Motor neuron (in vitro differentiated cells): ENCODE results near the gene PIAS1. TPM values are rescaled to one million over a fixed set of nuclear protein-coding genes. Genes with fewer than 3 reads are reported as not detected.
A peak's percentile ranks its signal among the peaks of the same experiment; 100 is the strongest.

ENCODE experiments used
- ATAC-seq, 8 experiments: fragments of 200-7000 bp; cut with Tn5 transposase; replicated peaks in 6 of 8; 2 replicates each; pipeline ENCODE4 v1.8.0; 2021; ENCODE audit warnings: mild to moderate bottlenecking in 8 of 8, moderate library complexity in 8 of 8
- H3K27ac ChIP-seq, 2 donors: fragments of 250-450 bp; sonication (Bioruptor Pico); 2 replicates each; pipeline ENCODE4 v1.9.0; 2021; ENCODE audit warnings: antibody characterized with exemption in 2 of 2, mild to moderate bottlenecking in 2 of 2, moderate library complexity in 1 of 2
- H3K4me1 ChIP-seq, 2 donors: fragments of 250-450 bp; sonication (Bioruptor Pico); replicated peaks in 1 of 2; 2 replicates each; pipeline ENCODE4 v1.6.1; 2021; ENCODE audit warnings: antibody characterized with exemption in 2 of 2, mild to moderate bottlenecking in 2 of 2, moderate library complexity in 1 of 2
- H3K4me3 ChIP-seq, 5 donors: fragments of 250-450 bp; sonication (Bioruptor Pico); 2 replicates each; pipeline ENCODE4 v1.9.0; 2021; ENCODE audit warnings: antibody characterized with exemption in 5 of 5, mild to moderate bottlenecking in 5 of 5, moderate library complexity in 4 of 5
- WGBS, 10 experiments: fragments of 450-650 bp; shearing (Covaris generic); methylation state at CpG; one replicate each; pipeline ENCODE4 v1.0.0; 2022; 5-methylcytosine and 5-hydroxymethylcytosine counted together
- in situ Hi-C, 9 experiments: fragments of 400-800 bp; cut with MboI; loops; one replicate each; pipeline ENCODE4 v1.15.0; 2021; ENCODE audit warnings: low sequenced_read_pairs in 9 of 9, low pct_unique_long_range_greater_than_20kb in 2 of 9; ENCODE audit not compliant: unreplicated experiment in 9 of 9
- total RNA-seq, 8 experiments: library from RNA; unstranded; fragments of 300-600 nt; gene quantifications; 2 replicates each; pipeline versions ENCODE4 v1.2.3 to v1.2.4, GENCODE V29; 2022

Gene PIAS1
- total RNA-seq, 8 experiments from 2014 or later, result 20.5 to 47.4 (median 31.3) TPM

- no peaks in the 10 kb centered on the region for H3K4me1 ChIP-seq
- WGBS, 10 experiments, result 50 to 100% (median 88%) methylated on average over 1 to 6 of the region's 8 CpGs; no CpG with 5 or more reads in 2 of the 10 experiments
- H3K4me3 ChIP-seq, result no peak overlapping the region
- H3K27ac ChIP-seq, result no peak overlapping the region
- in situ Hi-C loops, result no loop called here
- no peak for ATAC-seq
These were observed 30.6 kb upstream of the PIAS1 start for GRCh38 chr15:68023307-68024101.

- Histone ChIP-seq H3K4me1 (no peaks in the 10 kb centered on the region), H3K4me3 (no peak overlapping the region), H3K27ac (no peak overlapping the region)
- ATAC-seq, result peak in 1 of 8 experiments; percentile 29
- in situ Hi-C loops, result loop anchor here in 2 of 9 experiments (25.0 kb wide), 2 partner anchors 89 to 164 kb away; no protein-coding TSS in a partner anchor
- WGBS, 10 experiments, result 25 to 100% (median 89%) methylated on average over 1 to 5 of the region's 6 CpGs; no CpG with 5 or more reads in 1 of the 10 experiments
These were observed 28.2 kb upstream of the PIAS1 start for GRCh38 chr15:68025835-68026424.

- in situ Hi-C loops, result loop anchor here in 2 of 9 experiments (25.0 kb wide), 2 partner anchors 90 to 165 kb away; no protein-coding TSS in a partner anchor
- Histone ChIP-seq H3K4me1 (no peaks in the 10 kb centered on the region), H3K27ac (no peak overlapping the region), H3K4me3 (no peak overlapping the region)
- no peak for ATAC-seq
- WGBS, 10 experiments, result 0 to 86% (median 50%) methylated on average over 1 to 7 of the region's 9 CpGs; no CpG with 5 or more reads in 2 of the 10 experiments
These were observed 26.7 kb upstream of the PIAS1 start for GRCh38 chr15:68027388-68027787.

- no peak overlapping the region for H3K4me3 ChIP-seq
- ATAC-seq, result peak in 5 of 8 experiments; percentile 31 to 92 (median 42)
- H3K4me1 ChIP-seq, result no peaks in the 10 kb centered on the region
- in situ Hi-C loops, result loop anchor here in 2 of 9 experiments (25.0 kb wide), 2 partner anchors 91 to 166 kb away; no protein-coding TSS in a partner anchor
- no peak overlapping the region for H3K27ac ChIP-seq
- WGBS, 10 experiments, result 60 to 87% (median 76%) methylated on average over 1 to 6 of the region's 7 CpGs; no CpG with 5 or more reads in 1 of the 10 experiments
These were observed 25.8 kb upstream of the PIAS1 start for GRCh38 chr15:68028137-68028887.

- Histone ChIP-seq H3K4me3 (no peak overlapping the region), H3K4me1 (no peaks in the 10 kb centered on the region), H3K27ac (no peak overlapping the region)
- 57 to 100% (median 94%) methylated on average over 1 to 5 of the region's 5 CpGs; no CpG with 5 or more reads in 2 of the 10 experiments for WGBS, 10 experiments
- in situ Hi-C loops, result loop anchor here in 2 of 9 experiments (25.0 kb wide), 2 partner anchors 92 to 167 kb away; no protein-coding TSS in a partner anchor
- no peak for ATAC-seq
These were observed 25.3 kb upstream of the PIAS1 start for GRCh38 chr15:68028888-68029207.

GRCh38 chr15:68029959-68030358 is 24.2 kb upstream of the PIAS1 start:
- no peak overlapping the region for H3K4me3 ChIP-seq
- no peak overlapping the region for H3K27ac ChIP-seq
- in situ Hi-C loops, result loop anchor here in 2 of 9 experiments (25.0 kb wide), 2 partner anchors 93 to 168 kb away; no protein-coding TSS in a partner anchor
- ATAC-seq, result no peak
- no peaks in the 10 kb centered on the region for H3K4me1 ChIP-seq

- Histone ChIP-seq H3K4me1 (no peaks in the 10 kb centered on the region), H3K27ac (no peak overlapping the region), H3K4me3 (no peak overlapping the region)
- 25 to 100% (median 86%) methylated on average over 1 to 2 of the region's 2 CpGs; no CpG with 5 or more reads in 1 of the 10 experiments for WGBS, 10 experiments
- in situ Hi-C loops, result loop anchor here in 2 of 9 experiments (25.0 kb wide), 2 partner anchors 94 to 169 kb away; no protein-coding TSS in a partner anchor
- no peak for ATAC-seq
These were observed 22.7 kb upstream of the PIAS1 start for GRCh38 chr15:68031404-68031803.

- ATAC-seq, result peak in 2 of 8 experiments; percentile 50 to 57
- no peak overlapping the region for H3K27ac ChIP-seq
- H3K4me1 ChIP-seq, result no peaks in the 10 kb centered on the region
- H3K4me3 ChIP-seq, result no peak overlapping the region
- WGBS, 10 experiments, result 0 to 100% (median 75%) methylated on average over 1 of the region's 1 CpG; no CpG with 5 or more reads in 4 of the 10 experiments
- in situ Hi-C loops, result loop anchor here in 2 of 9 experiments (25.0 kb wide), 2 partner anchors 95 to 170 kb away; no protein-coding TSS in a partner anchor
These were observed 21.4 kb upstream of the PIAS1 start for GRCh38 chr15:68032672-68033071.

- in situ Hi-C loops, result loop anchor here in 2 of 9 experiments (25.0 kb wide), 2 partner anchors 97 to 172 kb away; no protein-coding TSS in a partner anchor
- Histone ChIP-seq H3K4me1 (no peaks in the 10 kb centered on the region), H3K4me3 (no peak overlapping the region), H3K27ac (no peak overlapping the region)
- 31 to 100% (median 98%) methylated on average over 1 to 3 of the region's 3 CpGs for WGBS, 10 experiments
- no peak for ATAC-seq
These were observed 20.0 kb upstream of the PIAS1 start for GRCh38 chr15:68034081-68034480.

GRCh38 chr15:68034719-68035293 is 19.3 kb upstream of the PIAS1 start:
- ATAC-seq, result no peak
- 50 to 100% (median 91%) methylated on average over 1 of the region's 1 CpG; no CpG with 5 or more reads in 1 of the 10 experiments for WGBS, 10 experiments
- in situ Hi-C loops, result loop anchor here in 2 of 9 experiments (25.0 kb wide), 2 partner anchors 98 to 173 kb away; no protein-coding TSS in a partner anchor
- no peaks in the 10 kb centered on the region for H3K4me1 ChIP-seq
- H3K4me3 ChIP-seq, result no peak overlapping the region
- H3K27ac ChIP-seq, result no peak overlapping the region

GRCh38 chr15:68038246-68038645 is 15.9 kb upstream of the PIAS1 start:
- in situ Hi-C loops, result loop anchor here in 2 of 9 experiments (25.0 kb wide), 2 partner anchors 101 to 176 kb away; no protein-coding TSS in a partner anchor
- Histone ChIP-seq H3K4me1 (no peaks in the 10 kb centered on the region), H3K27ac (no peak overlapping the region), H3K4me3 (no peak overlapping the region)
- 0 to 100% (median 29%) methylated on average over 1 to 2 of the region's 2 CpGs; no CpG with 5 or more reads in 3 of the 10 experiments for WGBS, 10 experiments
- ATAC-seq, result peak in 2 of 8 experiments; percentile 53 to 63

- WGBS, 10 experiments, result 67 to 100% (median 80%) methylated on average over 1 of the region's 1 CpG; no CpG with 5 or more reads in 4 of the 10 experiments
- Histone ChIP-seq H3K4me1 (no peaks in the 10 kb centered on the region), H3K27ac (no peak overlapping the region), H3K4me3 (no peak overlapping the region)
- in situ Hi-C loops, result loop anchor here in 2 of 9 experiments (25.0 kb wide), 2 partner anchors 103 to 178 kb away; no protein-coding TSS in a partner anchor
- ATAC-seq, result no peak
These were observed 14.0 kb upstream of the PIAS1 start for GRCh38 chr15:68040144-68040543.
